Keratinocyte (primary cell): ENCODE data around the gene SPRYD3. TPM values are rescaled to one million over a fixed set of nuclear protein-coding genes. Genes with fewer than 3 reads are reported as not detected.

Experiments used
- DNase-seq: peaks from one replicate; pipeline ENCODE4 v3.0.0-alpha.2; 2011; ENCODE audit warnings: low read depth, missing footprints, low spot score
- FAIRE-seq: peaks from 2 replicates; lab custom pipeline; 2011; peaks lifted over from hg19 to GRCh38; lab: Jason Lieb, UNC
- H2AFZ ChIP-seq: 2 replicates; pipeline ENCODE4 v1.6.0; 2012; ENCODE audit warnings: low read length, control low read depth, inconsistent platforms; ENCODE audit not compliant: control insufficient read depth
- H3K27ac ChIP-seq: 2 replicates; pipeline ENCODE4 v1.5.1; 2011; ENCODE audit warnings: low read length; ENCODE audit not compliant: control insufficient read depth, insufficient read depth
- H3K27me3 ChIP-seq: 3 replicates; pipeline ENCODE4 v1.6.0; 2011; ENCODE audit warnings: low read length; ENCODE audit not compliant: control insufficient read depth, insufficient read depth; ENCODE audit errors: extremely low read depth
- H3K36me3 ChIP-seq, 2 experiments: 2 replicates in 1 of 2; 3 replicates in 1 of 2; pipeline ENCODE4 v1.5.1; 2011; ENCODE audit warnings: low read length in 2 of 2, mild to moderate bottlenecking in 1 of 2; ENCODE audit not compliant: control insufficient read depth in 2 of 2, insufficient read depth in 2 of 2; ENCODE audit errors: extremely low read depth in 1 of 2
- H3K4me1 ChIP-seq: 3 replicates; pipeline ENCODE4 v1.5.1; 2011; ENCODE audit warnings: low read length; ENCODE audit not compliant: control insufficient read depth, insufficient read depth; ENCODE audit errors: extremely low read depth
- H3K4me2 ChIP-seq: 3 replicates; pipeline ENCODE4 v1.6.0; 2011; ENCODE audit warnings: low read depth, low read length; ENCODE audit not compliant: control insufficient read depth, insufficient read depth; ENCODE audit errors: extremely low read depth
- H3K4me3 ChIP-seq, 3 experiments: fragments of 200-600 bp in 1 of 3; sonication (generic) in 1 of 3; 2 replicates in 2 of 3; 3 replicates in 1 of 3; pipeline ENCODE4 v1.5.1; 2011 to 2016; ENCODE audit warnings: low read length in 3 of 3, mild to moderate bottlenecking in 3 of 3, control low read depth in 2 of 3, inconsistent platforms in 1 of 3, low read depth in 1 of 3, mixed read lengths in 1 of 3, mixed run types in 1 of 3, moderate library complexity in 1 of 3; ENCODE audit not compliant: control insufficient read depth in 2 of 3, insufficient read depth in 2 of 3; ENCODE audit errors: extremely low read depth in 1 of 3
- H3K79me2 ChIP-seq: 2 replicates; pipeline ENCODE4 v1.6.0; 2012; ENCODE audit warnings: low read length; ENCODE audit not compliant: control insufficient read depth, insufficient read depth
- H3K9ac ChIP-seq: 3 replicates; pipeline ENCODE4 v1.6.0; 2011; ENCODE audit warnings: low read length; ENCODE audit not compliant: control insufficient read depth, insufficient read depth; ENCODE audit errors: extremely low read depth
- H3K9me1 ChIP-seq: 3 replicates; pipeline ENCODE4 v1.6.0; 2011; ENCODE audit warnings: low read length; ENCODE audit not compliant: control insufficient read depth, insufficient read depth; ENCODE audit errors: extremely low read depth
- H3K9me3 ChIP-seq: 2 replicates; pipeline ENCODE4 v1.5.1; 2012; ENCODE audit warnings: low read depth, low read length; ENCODE audit not compliant: control insufficient read depth
- H4K20me1 ChIP-seq: 3 replicates; pipeline ENCODE4 v1.6.0; 2011; ENCODE audit warnings: low read length; ENCODE audit not compliant: control insufficient read depth, insufficient read depth; ENCODE audit errors: extremely low read depth
- EZH2 ChIP-seq: IDR thresholded peaks from one replicate; pipeline ENCODE4 v1.6.1; 2012; ENCODE audit warnings: inconsistent platforms, mild to moderate bottlenecking, low read length, moderate library complexity
- dilution Hi-C: fragments of 300-500 bp; cut with MboI; formaldehyde crosslinking; loops from one replicate; pipeline ENCODE4 v1.7.0; 2020; ENCODE audit warnings: low sequenced_read_pairs; ENCODE audit not compliant: extremely low pct_ligation_motif_present
- polyA plus RNA-seq, 5 experiments: library from polyadenylated mRNA; depleted of rRNA in 3 of 5; stranded (reverse) in 3 of 5; stranded (forward) in 1 of 5; unstranded in 1 of 5; fragments of >200 nt; gene quantifications; 1 replicate in 1 of 5; 2 replicates in 3 of 5; 3 replicates in 1 of 5; pipeline versions ENCODE4 v1.2.1 to v1.2.3, GENCODE V29; 2011 to 2012; ENCODE audit warnings: missing spikeins in 2 of 5, low read depth in 1 of 5, low replicate concordance in 1 of 5
- TF ChIP-seq, protein P1 (sequence below), 3 experiments: IDR thresholded peaks in 1 of 3; conservative IDR thresholded peaks in 1 of 3; optimal IDR thresholded peaks in 1 of 3; 2 replicates in 2 of 3; 3 replicates in 1 of 3; pipeline versions ENCODE3 to v1.5.1; 2011; ENCODE audit warnings: low read length in 3 of 3, mild to moderate bottlenecking in 3 of 3, moderate library complexity in 2 of 3, control low read depth in 1 of 3, inconsistent platforms in 1 of 3; ENCODE audit not compliant: insufficient read depth in 2 of 3; ENCODE audit errors: extremely low read depth in 1 of 3

Gene SPRYD3
- polyA plus RNA-seq, 1 donor (not counting 4 experiments of a cell fraction or from before 2014, with no cell fraction given) = 27.5 TPM

DNA sequence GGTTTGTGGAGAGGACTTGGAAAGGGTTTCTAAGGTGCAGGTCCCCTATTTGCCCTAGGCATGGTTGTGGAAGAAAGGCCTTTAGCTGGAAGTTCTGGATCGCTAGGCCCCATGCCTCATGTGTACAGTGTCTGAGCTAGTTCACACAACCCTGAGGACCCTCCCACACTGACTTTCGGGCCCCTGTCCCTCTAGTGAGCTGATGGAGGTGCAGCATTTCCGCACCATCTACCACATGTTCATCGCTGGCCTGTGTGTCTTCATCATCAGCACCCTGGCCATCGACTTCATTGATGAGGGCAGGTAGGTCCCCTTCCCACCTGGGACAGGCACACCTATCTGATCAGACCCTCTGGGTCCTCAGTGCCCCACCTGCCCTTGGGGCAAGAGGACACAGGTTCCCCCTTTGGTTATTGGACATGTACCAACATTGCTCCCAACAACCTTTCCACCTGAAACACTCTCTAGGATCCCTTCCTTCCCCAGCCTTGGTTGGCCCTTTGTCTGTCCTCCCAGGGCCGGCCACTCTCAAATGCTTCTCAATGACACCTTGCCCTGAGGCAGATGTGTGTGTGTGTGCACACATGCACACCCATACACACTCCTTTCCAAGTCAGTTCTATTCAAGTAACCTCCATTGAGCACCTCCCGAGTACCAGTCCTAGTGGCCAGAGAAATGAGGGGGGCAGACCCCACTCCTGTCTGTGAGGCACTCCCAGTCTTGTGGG, 26.7 kb upstream of the SPRYD3 start:
- H3K4me1 ChIP-seq = no peaks in the 10 kb centered on the region
- H3K4me2 ChIP-seq = no peak overlapping the region
- H3K27me3 ChIP-seq = no peaks in the 10 kb centered on the region
- no peaks in the 10 kb centered on the region for H3K79me2 ChIP-seq
- H3K36me3 ChIP-seq = no peaks in the 10 kb centered on the region
- H3K9me1 ChIP-seq = no peaks in the 10 kb centered on the region
- H3K9me3 ChIP-seq = no peaks in the 10 kb centered on the region
- no peak overlapping the region for H2AFZ ChIP-seq
- dilution Hi-C loops = no loop called here
- FAIRE-seq = no peak
- no peak overlapping the region for H3K27ac ChIP-seq
- DNase-seq = no peak
- TF ChIP-seq, protein P1, sequence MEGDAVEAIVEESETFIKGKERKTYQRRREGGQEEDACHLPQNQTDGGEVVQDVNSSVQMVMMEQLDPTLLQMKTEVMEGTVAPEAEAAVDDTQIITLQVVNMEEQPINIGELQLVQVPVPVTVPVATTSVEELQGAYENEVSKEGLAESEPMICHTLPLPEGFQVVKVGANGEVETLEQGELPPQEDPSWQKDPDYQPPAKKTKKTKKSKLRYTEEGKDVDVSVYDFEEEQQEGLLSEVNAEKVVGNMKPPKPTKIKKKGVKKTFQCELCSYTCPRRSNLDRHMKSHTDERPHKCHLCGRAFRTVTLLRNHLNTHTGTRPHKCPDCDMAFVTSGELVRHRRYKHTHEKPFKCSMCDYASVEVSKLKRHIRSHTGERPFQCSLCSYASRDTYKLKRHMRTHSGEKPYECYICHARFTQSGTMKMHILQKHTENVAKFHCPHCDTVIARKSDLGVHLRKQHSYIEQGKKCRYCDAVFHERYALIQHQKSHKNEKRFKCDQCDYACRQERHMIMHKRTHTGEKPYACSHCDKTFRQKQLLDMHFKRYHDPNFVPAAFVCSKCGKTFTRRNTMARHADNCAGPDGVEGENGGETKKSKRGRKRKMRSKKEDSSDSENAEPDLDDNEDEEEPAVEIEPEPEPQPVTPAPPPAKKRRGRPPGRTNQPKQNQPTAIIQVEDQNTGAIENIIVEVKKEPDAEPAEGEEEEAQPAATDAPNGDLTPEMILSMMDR (optimal IDR thresholded peaks at IDR 0.05 in 1 of 3, IDR thresholded peaks at IDR 0.05 in 1 of 3, conservative IDR thresholded peaks at IDR 0.05 in 1 of 3; ENCODE audit: extremely low read depth in 1 of 3, insufficient read depth in 2 of 3, low read length in 3 of 3) = no peak
- no peak for TF ChIP-seq EZH2
- H3K4me3 ChIP-seq = no peak overlapping the region
- H3K9ac ChIP-seq = no peak overlapping the region
- no peaks in the 10 kb centered on the region for H4K20me1 ChIP-seq

DNA sequence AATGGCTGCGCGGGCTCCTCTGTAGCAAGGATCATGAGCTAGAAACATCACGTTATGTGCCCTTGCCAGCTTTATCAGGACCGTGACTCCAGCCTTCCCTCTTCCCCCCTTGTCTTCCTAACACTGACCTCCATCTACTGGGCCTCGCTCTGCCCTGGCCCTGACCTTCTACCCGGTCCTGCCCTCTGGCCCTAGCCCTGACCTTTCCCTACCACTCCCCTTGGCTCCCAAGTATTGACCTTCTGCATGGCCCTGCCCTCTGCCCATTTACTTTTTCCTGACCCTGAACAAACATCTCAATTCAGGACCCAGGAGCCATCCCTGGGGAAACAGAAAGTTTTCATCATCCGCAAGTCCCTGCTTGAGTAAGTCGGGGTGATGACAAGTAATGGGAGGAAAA, 26.1 kb upstream of the SPRYD3 start:
- Histone ChIP-seq H3K9ac (no peak overlapping the region), H3K9me1 (no peaks in the 10 kb centered on the region), H3K4me1 (no peaks in the 10 kb centered on the region), H3K79me2 (no peaks in the 10 kb centered on the region), H3K4me2 (no peak overlapping the region), H3K4me3 (no peak overlapping the region), H3K36me3 (no peaks in the 10 kb centered on the region), H2AFZ (no peak overlapping the region), H4K20me1 (no peaks in the 10 kb centered on the region), H3K9me3 (no peaks in the 10 kb centered on the region), H3K27ac (no peak overlapping the region), H3K27me3 (no peaks in the 10 kb centered on the region)
- dilution Hi-C loops = no loop called here
- DNase-seq = no peak
- FAIRE-seq = no peak
- TF ChIP-seq EZH2 = no peak
- TF ChIP-seq, protein P1 (optimal IDR thresholded peaks at IDR 0.05 in 1 of 3, IDR thresholded peaks at IDR 0.05 in 1 of 3, conservative IDR thresholded peaks at IDR 0.05 in 1 of 3; ENCODE audit: extremely low read depth in 1 of 3, insufficient read depth in 2 of 3, low read length in 3 of 3) = no peak
